Heart right ventricle (tissue), 16 donors: ENCODE data around the gene TWNK. TPM values are rescaled to one million over a fixed set of nuclear protein-coding genes. Genes with fewer than 3 reads are reported as not detected.

ENCODE experiments used
- ATAC-seq, 8 donors: fragments of 200-7000 bp; cut with Tn5 transposase; one replicate each; pipeline ENCODE4 v1.9.1; 2020; ENCODE audit warnings: mild to moderate bottlenecking in 8 of 8, moderate library complexity in 8 of 8, moderate number of reproducible peaks in 1 of 8
- DNase-seq, 2 donors: peaks; one replicate each; pipeline ENCODE4 v3.0.0-alpha.2; 2020
- H3K27ac ChIP-seq, 10 donors: fragments of 200-600 bp; sonication (generic) in 2 of 10; one replicate each; pipeline versions ENCODE4 v1.5.0 to v1.8.0; 2020 to 2022; ENCODE audit warnings: mild to moderate bottlenecking in 3 of 10
- H3K27me3 ChIP-seq, 7 donors: fragments of 200-600 bp; one replicate each; pipeline ENCODE4 v1.8.0; 2021 to 2022; ENCODE audit warnings: mild to moderate bottlenecking in 2 of 7
- H3K36me3 ChIP-seq, 9 donors: fragments of 200-600 bp; sonication (generic) in 1 of 9; one replicate each; pipeline versions ENCODE4 v1.5.0 to v1.8.0; 2020 to 2022; ENCODE audit warnings: mild to moderate bottlenecking in 2 of 9
- H3K4me1 ChIP-seq, 9 donors: fragments of 200-600 bp; sonication (generic) in 1 of 9; one replicate each; pipeline versions ENCODE4 v1.5.0 to v1.8.0; 2020 to 2022; ENCODE audit warnings: mild to moderate bottlenecking in 4 of 9
- H3K4me3 ChIP-seq, 10 donors: fragments of 200-600 bp; sonication (generic) in 2 of 10; one replicate each; pipeline versions ENCODE4 v1.5.0 to v1.8.0; 2020 to 2022; ENCODE audit warnings: mild to moderate bottlenecking in 7 of 10, moderate library complexity in 2 of 10
- H3K9me3 ChIP-seq, 11 donors: fragments of 200-600 bp in 10 of 11; sonication (generic) in 2 of 11; one replicate each; pipeline versions ENCODE4 v1.5.0 to v1.8.0; 2013 to 2022; ENCODE audit warnings: mild to moderate bottlenecking in 2 of 11, control low read depth in 1 of 11, moderate library complexity in 1 of 11
- CTCF ChIP-seq, 9 donors: fragments of 200-600 bp; sonication (generic) in 2 of 9; IDR thresholded peaks; one replicate each; pipeline versions ENCODE4 v1.5.0 to v1.8.0; 2021 to 2022; ENCODE audit warnings: antibody characterized with exemption in 9 of 9, mild to moderate bottlenecking in 5 of 9, moderate library complexity in 1 of 9
- WGBS, 2 donors: extraction: QIAGEN DNeasy Blood & Tissue Kit; methylation state at CpG; one replicate each; pipeline ENCODE4 v1.1.7; 2013; ENCODE audit warnings: inconsistent platforms in 1 of 2; 5-methylcytosine and 5-hydroxymethylcytosine counted together
- intact Hi-C, 10 donors: fragments of 100-400 bp; cut with DNase I; formaldehyde crosslinking; loops; one replicate each; pipeline versions ENCODE4 v1.11.1 to v1.14.2; 2022
- polyA plus RNA-seq, 2 donors: library from polyadenylated mRNA; stranded (reverse); fragments of 200-250 nt; gene quantifications; one replicate each; pipeline ENCODE4 v1.2.3, GENCODE V29; 2013
- total RNA-seq, 10 donors: library from RNA; stranded (reverse); fragmentation: NEBNext Ultra II Directional in 3 of 10; extraction: Animal tissue kit (Norgen Biotek cat#: 25700) in 3 of 10; gene quantifications; one replicate each; pipeline versions ENCODE4 v1.2.1 to v1.2.4, GENCODE V29; 2021 to 2023
- donor health status: Arrhythmogenic right ventricular cardiomyopathy.
- donor health status: ischemic (EF 13 %, LVEDD 7.1; RV severe dilation, severe dysfunction).
- donor health status: healthy with polysubstance abuse.
- donor health status: DM: no; HTN: yes; CAD: no.
- donor health status: DM: no; HTN: no; CAD: no.
- donor health status: ischemic (EF 25% LVEDD 6.9; RV normal size, moderate dysfunction).
- donor health status: ischemic (EF 25% LVEDD 5.7; RV mildly dilated, moderate dysfunction).
- donor health status: healthy.
- donor health status: DM: yes; HTN: yes; CAD: no.
- donor health status: Ischemic cardiomyopathy.
- donor health status: ischemic (EF 35%, LVEDD 5.7; RV mildly dilated, moderate dysfunction).
- donor health status: nonischemic (EF 11% LVEDD 7.7; RV severe dilation, severe dysfunction).
- donor health status: DM: yes; HTN: yes; CAD: no.
- donor health status: PGD.
- donor health status: ischemic (EF 29% LVEDD 5.4; RV normal size, mild dysfunction).
- donor health status: nonischemic (EF 23%, LVEDD 6.1; RV moderate dilation, normal function).

Gene TWNK
- total and polyA plus RNA-seq, 12 donors, result 4.2 to 7.7 (median 5.4) TPM

GRCh38 chr10:101005361-101005760 lies 18.0 kb downstream of the TWNK start:
- no peak for ATAC-seq
- no peak for TF ChIP-seq CTCF (IDR thresholded peaks at IDR 0.05)

GRCh38 chr10:101005869-101006567 lies 18.7 kb downstream of the TWNK start:
- WGBS, 2 donors, result 95 to 97% methylated on average over 4 of the region's 4 CpGs
- no peaks in the 10 kb centered on the region for H3K27me3 ChIP-seq
- ATAC-seq, result no peak
- H3K9me3 ChIP-seq, result no peaks in the 10 kb centered on the region
- H3K27ac ChIP-seq, result peak overlapping the region in 7 of 10 donors; percentile 2 to 75 (median 60)
- H3K4me3 ChIP-seq, result no peak overlapping the region
- H3K4me1 ChIP-seq, result peaks cover 17 to 80% (median 45%) of the 10 kb centered on the region in 9 donors
- no peak for DNase-seq
- TF ChIP-seq CTCF (IDR thresholded peaks at IDR 0.05), result no peak
- H3K36me3 ChIP-seq, result peaks cover 0 to 53% (median 40%) of the 10 kb centered on the region in 9 donors
- intact Hi-C loops, result no loop called here

More at GRCh38 chr10:101005361-101005760, 18.0 kb downstream of the TWNK start:
- H3K27ac ChIP-seq, result peak overlapping the region in 6 of 10 donors; percentile 34 to 65 (median 54)
- peak overlapping the region in 2 of 10 donors; percentile 3 to 4 for H3K4me3 ChIP-seq
- H3K4me1 ChIP-seq, result peaks cover 17 to 86% (median 48%) of the 10 kb centered on the region in 9 donors
- intact Hi-C loops, result no loop called here
- DNase-seq, result no peak
- H3K9me3 ChIP-seq, result no peaks in the 10 kb centered on the region
- no peaks in the 10 kb centered on the region for H3K27me3 ChIP-seq
- 78 to 79% methylated on average over 23 of the region's 23 CpGs for WGBS, 2 donors
- peaks cover 0 to 53% (median 40%) of the 10 kb centered on the region in 9 donors for H3K36me3 ChIP-seq

- Histone ChIP-seq H3K9me3 (no peaks in the 10 kb centered on the region), H3K27ac (peak overlapping the region in 8 of 10 donors; percentile 18 to 75 (median 50)), H3K27me3 (no peaks in the 10 kb centered on the region), H3K4me3 (no peak overlapping the region), H3K4me1 (peaks cover 16 to 76% (median 40%) of the 10 kb centered on the region in 9 donors), H3K36me3 (peaks cover 0 to 53% (median 40%) of the 10 kb centered on the region in 9 donors)
- intact Hi-C loops, result no loop called here
- no peak for DNase-seq
- WGBS, 2 donors, result 77% methylated on average over 33 of the region's 33 CpGs
- ATAC-seq, result peak in 3 of 8 donors; percentile 6 to 25 (median 6)
- no peak for TF ChIP-seq CTCF (IDR thresholded peaks at IDR 0.05)
These were observed 19.3 kb downstream of the TWNK start for GRCh38 chr10:101006593-101007098.

GRCh38 chr10:101007099-101007711 lies 19.9 kb downstream of the TWNK start:
- no peak overlapping the region for H3K4me3 ChIP-seq
- ATAC-seq, result peak in 7 of 8 donors; percentile 21 to 46 (median 35)
- H3K4me1 ChIP-seq, result peaks cover 10 to 76% (median 38%) of the 10 kb centered on the region in 9 donors
- DNase-seq, result no peak
- TF ChIP-seq CTCF (IDR thresholded peaks at IDR 0.05), result no peak
- H3K9me3 ChIP-seq, result no peaks in the 10 kb centered on the region
- 52% methylated on average over 11 of the region's 11 CpGs for WGBS, 2 donors
- H3K27me3 ChIP-seq, result no peaks in the 10 kb centered on the region
- peaks cover 0 to 53% (median 40%) of the 10 kb centered on the region in 9 donors for H3K36me3 ChIP-seq
- peak overlapping the region; percentile 18 to 75 (median 50) for H3K27ac ChIP-seq
- intact Hi-C loops, result no loop called here
